ENCODE measurements around the gene AKAP11.

GRCh38 chr13:42270160-42270856, 1.6 kb upstream of the AKAP11 start:
- TF ChIP-seq CHD1 (IDR thresholded peaks at IDR 0.05; ENCODE audit: low read depth, low read length) (no peak), RAD21 (IDR thresholded peaks at IDR 0.05; ENCODE audit: low read length) (no peak), BHLHE40 (IDR thresholded peaks at IDR 0.05; ENCODE audit: low read depth, low read length) (no peak), CEBPB (IDR thresholded peaks at IDR 0.05; ENCODE audit: low read depth, low read length) (no peak), MAFK (IDR thresholded peaks at IDR 0.05; ENCODE audit: low read depth, low read length) (no peak), MAZ (IDR thresholded peaks at IDR 0.05; ENCODE audit: borderline replicate concordance, low read depth, low read length) (no peak), POLR2A (IDR thresholded peaks at IDR 0.05; ENCODE audit: low read depth, low read length) (no peak), FOS (IDR thresholded peaks at IDR 0.05; ENCODE audit: low read depth, low read length) (no peak)
- TF ChIP-seq, protein P1, sequence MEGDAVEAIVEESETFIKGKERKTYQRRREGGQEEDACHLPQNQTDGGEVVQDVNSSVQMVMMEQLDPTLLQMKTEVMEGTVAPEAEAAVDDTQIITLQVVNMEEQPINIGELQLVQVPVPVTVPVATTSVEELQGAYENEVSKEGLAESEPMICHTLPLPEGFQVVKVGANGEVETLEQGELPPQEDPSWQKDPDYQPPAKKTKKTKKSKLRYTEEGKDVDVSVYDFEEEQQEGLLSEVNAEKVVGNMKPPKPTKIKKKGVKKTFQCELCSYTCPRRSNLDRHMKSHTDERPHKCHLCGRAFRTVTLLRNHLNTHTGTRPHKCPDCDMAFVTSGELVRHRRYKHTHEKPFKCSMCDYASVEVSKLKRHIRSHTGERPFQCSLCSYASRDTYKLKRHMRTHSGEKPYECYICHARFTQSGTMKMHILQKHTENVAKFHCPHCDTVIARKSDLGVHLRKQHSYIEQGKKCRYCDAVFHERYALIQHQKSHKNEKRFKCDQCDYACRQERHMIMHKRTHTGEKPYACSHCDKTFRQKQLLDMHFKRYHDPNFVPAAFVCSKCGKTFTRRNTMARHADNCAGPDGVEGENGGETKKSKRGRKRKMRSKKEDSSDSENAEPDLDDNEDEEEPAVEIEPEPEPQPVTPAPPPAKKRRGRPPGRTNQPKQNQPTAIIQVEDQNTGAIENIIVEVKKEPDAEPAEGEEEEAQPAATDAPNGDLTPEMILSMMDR (conservative IDR thresholded peaks at IDR 0.05; ENCODE audit: low read depth, low read length): no peak
- TF ChIP-seq, protein P2, sequence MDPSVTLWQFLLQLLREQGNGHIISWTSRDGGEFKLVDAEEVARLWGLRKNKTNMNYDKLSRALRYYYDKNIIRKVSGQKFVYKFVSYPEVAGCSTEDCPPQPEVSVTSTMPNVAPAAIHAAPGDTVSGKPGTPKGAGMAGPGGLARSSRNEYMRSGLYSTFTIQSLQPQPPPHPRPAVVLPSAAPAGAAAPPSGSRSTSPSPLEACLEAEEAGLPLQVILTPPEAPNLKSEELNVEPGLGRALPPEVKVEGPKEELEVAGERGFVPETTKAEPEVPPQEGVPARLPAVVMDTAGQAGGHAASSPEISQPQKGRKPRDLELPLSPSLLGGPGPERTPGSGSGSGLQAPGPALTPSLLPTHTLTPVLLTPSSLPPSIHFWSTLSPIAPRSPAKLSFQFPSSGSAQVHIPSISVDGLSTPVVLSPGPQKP (IDR thresholded peaks at IDR 0.05; ENCODE audit: borderline replicate concordance, low read depth, low read length): no peak

Data from IMR-90 (cell line).